ENCODE measurements around the gene NAA16. TPM values are rescaled to one million over a fixed set of nuclear protein-coding genes. Genes with fewer than 3 reads are reported as not detected.

The NAA16 gene
- total and polyA plus RNA-seq, 10 of the 15 experiments (the other 5 are each of a cell fraction or from before 2014, with no cell fraction given), result 5.4 to 18.5 (median 13.2) TPM

DNA sequence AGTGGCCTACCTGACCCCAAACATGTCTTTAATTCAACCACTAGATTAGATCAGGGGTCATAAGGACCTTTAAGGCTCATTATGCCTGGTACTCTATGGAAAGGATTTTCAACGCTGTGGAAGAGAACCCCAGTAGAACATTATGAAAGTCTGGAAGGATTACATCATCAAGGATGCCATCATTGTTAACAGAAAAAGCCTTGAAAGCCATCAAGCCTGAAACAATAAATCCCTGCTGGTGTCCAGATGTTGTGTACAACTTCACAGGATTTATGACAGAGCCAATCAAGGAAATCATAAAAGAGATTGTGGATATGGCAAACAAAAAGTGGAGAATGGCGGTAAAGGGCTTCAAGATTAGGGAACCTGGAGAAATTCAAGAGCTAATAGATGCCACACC lies 59.7 kb downstream of the NAA16 start:
- ChIA-PET CTCF (no interaction called here), POLR2A (interaction anchor here (0.6 kb wide), 1 partner anchor 79 kb away, joined by 4 read pairs; no protein-coding TSS in a partner anchor), SMC1A (ENCODE audit: uncharacterized antibody, unreplicated experiment) (no interaction called here), RAD21 (ENCODE audit: unreplicated experiment) (no interaction called here)
- H3K4me1 ChIP-seq (ENCODE audit: control insufficient read depth, insufficient read depth, low read length), result no peaks in the 10 kb centered on the region
- H3K4me2 ChIP-seq (ENCODE audit: control insufficient read depth, insufficient read depth), result no peak overlapping the region
- WGBS (ENCODE audit: insufficient coverage, insufficient replicate concordance, low lambda C conversion rate, missing lambda C conversion rate), result 100% methylated on average over 2 of the region's 2 CpGs
- H3K27ac ChIP-seq (ENCODE audit: control insufficient read depth, insufficient read depth), result no peak overlapping the region
- no TSS peak for BruUV-seq (replicated peaks)
- no peak for ATAC-seq
- intact Hi-C loops (cut with micrococcal nuclease; ENCODE audit: unreplicated experiment) (no loop called here), in situ Hi-C loops (cut with MboI) (no loop called here)
- no peaks in the 10 kb centered on the region for H3K79me2 ChIP-seq (ENCODE audit: control insufficient read depth, insufficient read depth, low read length)
- FAIRE-seq, result no peak
- no peak overlapping the region for H3K9ac ChIP-seq (ENCODE audit: control insufficient read depth, insufficient read depth, low read length)
- H4K20me1 ChIP-seq (ENCODE audit: control insufficient read depth, insufficient read depth), result no peaks in the 10 kb centered on the region
- H2AFZ ChIP-seq (ENCODE audit: control insufficient read depth, low read depth, low read length), result no peak overlapping the region
- no peaks in the 10 kb centered on the region for H3K27me3 ChIP-seq (replicated peaks in 1 of 2; ENCODE audit: control insufficient read depth in 2 of 2, insufficient read depth in 2 of 2, low read length in 1 of 2)
- TF ChIP-seq NBN (IDR thresholded peaks at IDR 0.05) (no peak), BRCA1 (IDR thresholded peaks at IDR 0.05; ENCODE audit: low read depth, low read length) (no peak)
- peaks cover 2 to 21% of the 10 kb centered on the region in 2 experiments for H3K36me3 ChIP-seq (ENCODE audit: control insufficient read depth in 2 of 2, insufficient read depth in 2 of 2, low read length in 1 of 2)
- DNase-seq (ENCODE audit: low read depth, low spot score), result no peak
- H3K4me3 ChIP-seq, result no peak overlapping the region
- H3K9me3 ChIP-seq (replicated peaks; ENCODE audit: control insufficient read depth, insufficient read depth, low read length), result no peaks in the 10 kb centered on the region

DNA sequence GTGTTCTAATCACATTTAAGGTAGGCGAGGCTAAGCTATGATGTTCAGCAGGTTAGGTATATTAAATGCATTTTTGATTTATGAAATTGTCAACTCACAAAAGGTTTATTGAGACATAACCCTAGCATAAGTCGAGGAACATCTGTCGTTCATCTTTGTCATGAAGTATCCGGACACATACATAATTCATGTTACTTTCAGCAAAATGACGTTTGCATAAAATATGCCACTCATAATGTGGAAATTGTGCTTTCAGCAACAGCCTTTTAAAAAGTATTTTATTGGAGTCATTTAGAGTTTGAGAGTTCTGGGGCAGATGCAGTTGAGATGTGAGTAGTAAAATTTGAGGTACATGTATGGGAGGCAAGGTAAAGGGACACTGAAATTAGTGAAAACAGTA lies 66.4 kb downstream of the NAA16 start:
- Histone ChIP-seq H3K27ac (ENCODE audit: control insufficient read depth, insufficient read depth) (no peak overlapping the region), H4K20me1 (ENCODE audit: control insufficient read depth, insufficient read depth) (no peaks in the 10 kb centered on the region), H2AFZ (ENCODE audit: control insufficient read depth, low read depth, low read length) (no peak overlapping the region), H3K4me1 (ENCODE audit: control insufficient read depth, insufficient read depth, low read length) (no peaks in the 10 kb centered on the region), H3K9ac (ENCODE audit: control insufficient read depth, insufficient read depth, low read length) (no peak overlapping the region), H3K36me3 (ENCODE audit: control insufficient read depth in 2 of 2, insufficient read depth in 2 of 2, low read length in 1 of 2) (peaks cover 0 to 7% of the 10 kb centered on the region in 2 experiments; a peak in 1 of 4 replicates), H3K4me3 (no peak overlapping the region), H3K4me2 (ENCODE audit: control insufficient read depth, insufficient read depth) (no peak overlapping the region), H3K79me2 (ENCODE audit: control insufficient read depth, insufficient read depth, low read length) (no peaks in the 10 kb centered on the region), H3K9me3 (replicated peaks; ENCODE audit: control insufficient read depth, insufficient read depth, low read length) (no peaks in the 10 kb centered on the region), H3K27me3 (replicated peaks in 1 of 2; ENCODE audit: control insufficient read depth in 2 of 2, insufficient read depth in 2 of 2, low read length in 1 of 2) (no peaks in the 10 kb centered on the region)
- DNase-seq (ENCODE audit: low read depth, low spot score), result no peak
- POLR2A ChIA-PET, result no interaction called here
- RAD21 ChIA-PET (ENCODE audit: unreplicated experiment), result interaction anchor here (1.7 kb wide), 1 partner anchor 276 kb away, joined by 3 read pairs; no protein-coding TSS in a partner anchor
- BruUV-seq (replicated peaks), result no TSS peak
- WGBS (ENCODE audit: insufficient coverage, insufficient replicate concordance, low lambda C conversion rate, missing lambda C conversion rate), result 91% methylated on average over 5 of the region's 5 CpGs
- no peak for FAIRE-seq
- intact Hi-C loops (cut with micrococcal nuclease; ENCODE audit: unreplicated experiment) (no loop called here), in situ Hi-C loops (cut with MboI) (no loop called here)
- SMC1A ChIA-PET (ENCODE audit: uncharacterized antibody, unreplicated experiment), result no interaction called here
- TF ChIP-seq NR2C1 (IDR thresholded peaks at IDR 0.05), result no peak
- TF ChIP-seq CBX3 (IDR thresholded peaks at IDR 0.05; ENCODE audit: borderline replicate concordance, low read depth), result no peak
- TF ChIP-seq CBX5 (IDR thresholded peaks at IDR 0.05; ENCODE audit: low read depth), result no peak
- TF ChIP-seq, protein P1, sequence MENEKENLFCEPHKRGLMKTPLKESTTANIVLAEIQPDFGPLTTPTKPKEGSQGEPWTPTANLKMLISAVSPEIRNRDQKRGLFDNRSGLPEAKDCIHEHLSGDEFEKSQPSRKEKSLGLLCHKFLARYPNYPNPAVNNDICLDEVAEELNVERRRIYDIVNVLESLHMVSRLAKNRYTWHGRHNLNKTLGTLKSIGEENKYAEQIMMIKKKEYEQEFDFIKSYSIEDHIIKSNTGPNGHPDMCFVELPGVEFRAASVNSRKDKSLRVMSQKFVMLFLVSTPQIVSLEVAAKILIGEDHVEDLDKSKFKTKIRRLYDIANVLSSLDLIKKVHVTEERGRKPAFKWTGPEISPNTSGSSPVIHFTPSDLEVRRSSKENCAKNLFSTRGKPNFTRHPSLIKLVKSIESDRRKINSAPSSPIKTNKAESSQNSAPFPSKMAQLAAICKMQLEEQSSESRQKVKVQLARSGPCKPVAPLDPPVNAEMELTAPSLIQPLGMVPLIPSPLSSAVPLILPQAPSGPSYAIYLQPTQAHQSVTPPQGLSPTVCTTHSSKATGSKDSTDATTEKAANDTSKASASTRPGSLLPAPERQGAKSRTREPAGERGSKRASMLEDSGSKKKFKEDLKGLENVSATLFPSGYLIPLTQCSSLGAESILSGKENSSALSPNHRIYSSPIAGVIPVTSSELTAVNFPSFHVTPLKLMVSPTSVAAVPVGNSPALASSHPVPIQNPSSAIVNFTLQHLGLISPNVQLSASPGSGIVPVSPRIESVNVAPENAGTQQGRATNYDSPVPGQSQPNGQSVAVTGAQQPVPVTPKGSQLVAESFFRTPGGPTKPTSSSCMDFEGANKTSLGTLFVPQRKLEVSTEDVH (IDR thresholded peaks at IDR 0.05; ENCODE audit: low read depth, partially characterized antibody), result no peak
- no peak for TF ChIP-seq MYC (IDR thresholded peaks at IDR 0.05; ENCODE audit: insufficient read depth, insufficient read length, insufficient replicate concordance, low read length, severe bottlenecking)
- TF ChIP-seq RCOR1 (conservative IDR thresholded peaks at IDR 0.05; ENCODE audit: low read depth, low read length), result no peak
- TF ChIP-seq STAT3 (IDR thresholded peaks at IDR 0.05; ENCODE audit: low read depth, low read length), result no peak
- TF ChIP-seq NR2F1 (conservative IDR thresholded peaks at IDR 0.05), result no peak
- TF ChIP-seq ZBTB33 (IDR thresholded peaks at IDR 0.05), result no peak
- TF ChIP-seq, protein P2, sequence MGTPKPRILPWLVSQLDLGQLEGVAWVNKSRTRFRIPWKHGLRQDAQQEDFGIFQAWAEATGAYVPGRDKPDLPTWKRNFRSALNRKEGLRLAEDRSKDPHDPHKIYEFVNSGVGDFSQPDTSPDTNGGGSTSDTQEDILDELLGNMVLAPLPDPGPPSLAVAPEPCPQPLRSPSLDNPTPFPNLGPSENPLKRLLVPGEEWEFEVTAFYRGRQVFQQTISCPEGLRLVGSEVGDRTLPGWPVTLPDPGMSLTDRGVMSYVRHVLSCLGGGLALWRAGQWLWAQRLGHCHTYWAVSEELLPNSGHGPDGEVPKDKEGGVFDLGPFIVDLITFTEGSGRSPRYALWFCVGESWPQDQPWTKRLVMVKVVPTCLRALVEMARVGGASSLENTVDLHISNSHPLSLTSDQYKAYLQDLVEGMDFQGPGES (IDR thresholded peaks at IDR 0.05), result no peak
- no peak for TF ChIP-seq BRCA1 (IDR thresholded peaks at IDR 0.05; ENCODE audit: low read depth, low read length)
- TF ChIP-seq RUNX3 (IDR thresholded peaks at IDR 0.05; ENCODE audit: low read length), result no peak
- no peak for ATAC-seq
- CTCF ChIA-PET, result interaction anchor here (0.8 kb wide), 1 partner anchor 275 kb away, joined by 3 read pairs; no protein-coding TSS in a partner anchor

Measured in GM12878 (cell line).